Central memory CD8-positive, alpha-beta T cell (primary cell): Measurements from ENCODE around the gene TMEM94.
"Not testable (repeated sequence)": the region's sequence is repeated elsewhere in the genome, so short reads cannot be mapped to it uniquely, and the experiment has no call there.

ENCODE experiments used
- ATAC-seq: fragments of 150-1000 bp; cut with Tn5 transposase; replicated peaks from 2 replicates; pipeline ENCODE4 v1.10.0; 2022; ENCODE audit warnings: mild to moderate bottlenecking, moderate FRiP score, moderate number of reproducible peaks; ENCODE audit not compliant: poor library complexity, severe bottlenecking; ENCODE audit errors: extremely low read depth
- DNase-seq, 2 donors: peaks; one replicate each; pipeline ENCODE4 v3.0.0; 2021; ENCODE audit warnings: low spot score in 2 of 2
- H3K27ac Mint-ChIP-seq: one replicate; pipeline ENCODE4 v1.8.0; 2022; ENCODE audit warnings: low read depth, mild to moderate bottlenecking, moderate library complexity, mixed read lengths
- H3K27me3 Mint-ChIP-seq: one replicate; pipeline ENCODE4 v1.8.0; 2022; ENCODE audit warnings: mixed read lengths
- H3K36me3 Mint-ChIP-seq: one replicate; pipeline ENCODE4 v1.8.0; 2022; ENCODE audit warnings: mild to moderate bottlenecking, moderate library complexity, mixed read lengths; ENCODE audit not compliant: insufficient read depth
- H3K4me1 Mint-ChIP-seq: one replicate; pipeline ENCODE4 v1.8.0; 2022; ENCODE audit warnings: mixed read lengths
- H3K4me3 Mint-ChIP-seq: one replicate; pipeline ENCODE4 v1.8.0; 2022; ENCODE audit warnings: mild to moderate bottlenecking, moderate library complexity, mixed read lengths
- H3K9me3 Mint-ChIP-seq: one replicate; pipeline ENCODE4 v1.8.0; 2022; ENCODE audit warnings: mixed read lengths

Gene TMEM94

DNA sequence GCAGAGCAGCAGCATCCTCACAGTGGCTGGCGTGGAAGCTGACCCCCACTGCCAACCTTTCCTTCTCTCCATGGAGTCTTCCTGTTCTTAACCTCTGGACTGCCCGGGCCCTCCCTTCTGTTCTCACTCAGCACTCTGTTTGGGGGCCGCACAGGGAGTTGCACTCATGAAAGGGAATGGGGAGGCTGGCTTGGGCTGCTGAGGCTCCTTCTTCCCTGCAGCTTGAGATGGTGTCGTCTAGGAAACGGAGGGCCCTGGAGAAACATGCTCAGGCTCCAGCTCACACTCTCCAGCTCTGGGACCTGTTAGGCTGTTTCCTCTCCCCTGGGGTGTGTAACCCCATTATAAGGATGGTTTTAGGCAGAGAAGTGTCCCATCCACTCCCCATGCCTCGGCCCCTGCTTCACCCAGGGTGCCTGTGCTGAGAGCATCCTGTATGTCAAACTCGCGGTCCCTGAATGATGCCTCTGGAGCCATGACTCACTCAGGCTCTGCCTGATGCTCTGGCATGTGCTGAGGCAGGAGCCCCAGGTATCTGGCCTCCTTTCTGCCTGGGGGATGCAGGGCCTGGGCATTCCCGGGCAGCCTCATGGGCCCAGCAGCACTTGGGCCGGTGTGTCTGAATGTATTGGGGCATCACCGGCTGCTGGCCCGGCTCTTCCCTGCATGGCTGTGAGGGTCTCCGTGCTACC is 18.9 kb downstream of the TMEM94 start:
- H3K4me1 Mint-ChIP-seq = peaks cover 14% of the 10 kb centered on the region
- H3K27ac Mint-ChIP-seq = no peak overlapping the region
- no peak for DNase-seq
- H3K4me3 Mint-ChIP-seq = no peak overlapping the region
- H3K27me3 Mint-ChIP-seq = no peaks in the 10 kb centered on the region
- no peaks in the 10 kb centered on the region for H3K9me3 Mint-ChIP-seq
- peaks cover 9% of the 10 kb centered on the region for H3K36me3 Mint-ChIP-seq
- ATAC-seq = no peak

DNA sequence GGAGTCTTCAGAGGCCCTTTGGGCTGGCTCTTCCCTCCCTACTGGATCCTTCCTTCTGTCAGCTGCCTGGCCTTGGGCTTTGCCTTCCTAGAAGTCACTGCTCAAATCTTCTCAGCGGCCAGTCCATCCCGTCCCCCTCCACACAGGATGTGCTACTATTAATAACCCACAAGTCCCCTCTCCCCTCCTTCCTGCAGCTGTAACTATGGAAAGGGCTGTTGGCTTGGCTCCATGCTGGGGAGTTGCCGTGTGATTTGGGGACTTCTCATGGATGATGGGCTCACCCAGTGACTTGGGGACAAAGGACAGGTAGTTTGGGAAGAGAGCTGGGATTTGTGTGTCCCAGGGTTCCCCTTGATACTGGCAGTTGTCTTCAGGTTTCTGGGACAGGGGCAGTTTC is 19.4 kb downstream of the TMEM94 start:
- DNase-seq = no peak
- Mint-ChIP-seq H3K36me3 (peaks cover 11% of the 10 kb centered on the region), H3K27me3 (no peaks in the 10 kb centered on the region), H3K4me3 (no peak overlapping the region), H3K4me1 (peaks cover 18% of the 10 kb centered on the region), H3K9me3 (no peaks in the 10 kb centered on the region), H3K27ac (peak overlapping the region; percentile 2)
- ATAC-seq = no peak

- Mint-ChIP-seq H3K36me3 (peaks cover 8% of the 10 kb centered on the region), H3K27me3 (no peaks in the 10 kb centered on the region), H3K9me3 (no peaks in the 10 kb centered on the region), H3K4me3 (no peak overlapping the region), H3K27ac (peak overlapping the region; percentile 2), H3K4me1 (peaks cover 22% of the 10 kb centered on the region)
- ATAC-seq (no peak), DNase-seq (no peak)
Measured at GRCh38 chr17:75476271-75476671, 19.8 kb downstream of the TMEM94 start.

DNA sequence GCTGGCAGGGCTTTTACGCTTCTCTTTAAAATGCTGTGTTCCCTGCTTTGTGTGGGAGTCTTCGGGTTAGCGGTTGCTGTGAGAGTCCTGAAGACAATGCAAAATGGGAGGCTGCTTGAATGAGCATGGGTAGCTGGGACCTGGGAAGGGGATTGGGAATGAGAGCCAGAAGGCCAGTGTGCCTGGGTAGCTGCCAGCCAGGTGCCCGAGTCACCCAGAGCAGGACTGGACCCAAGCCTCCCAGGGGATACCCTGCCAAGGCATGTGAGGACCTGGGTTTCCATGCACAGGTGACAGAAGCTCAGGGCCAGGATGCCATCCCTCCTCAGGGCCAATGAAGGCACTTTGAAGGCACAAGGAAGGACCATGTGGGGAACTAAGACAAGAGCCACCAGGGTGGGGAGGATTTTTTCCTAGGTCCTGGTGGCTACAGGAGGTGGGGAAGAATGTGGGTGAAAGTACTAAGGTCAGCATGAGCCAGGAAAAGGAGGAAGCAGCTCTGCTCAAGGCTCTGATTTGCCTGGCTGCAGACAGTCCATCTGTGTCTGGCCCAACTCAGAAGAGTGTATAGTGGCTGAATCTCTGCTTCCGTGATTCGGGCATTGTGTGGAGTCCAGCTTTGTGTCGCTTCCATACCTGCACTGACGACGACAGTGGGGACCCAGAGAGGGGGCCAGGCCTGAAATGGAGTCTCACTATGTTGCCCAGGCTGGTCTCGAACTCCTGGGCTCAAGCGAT is 20.5 kb downstream of the TMEM94 start:
- H3K36me3 Mint-ChIP-seq = peaks cover 8% of the 10 kb centered on the region
- H3K9me3 Mint-ChIP-seq = no peaks in the 10 kb centered on the region
- DNase-seq (no peak), ATAC-seq (no peak)
- no peak overlapping the region for H3K4me3 Mint-ChIP-seq
- H3K4me1 Mint-ChIP-seq = peaks cover 22% of the 10 kb centered on the region
- peak overlapping the region; percentile 2 for H3K27ac Mint-ChIP-seq
- H3K27me3 Mint-ChIP-seq = no peaks in the 10 kb centered on the region

GRCh38 chr17:75477490-75477862 is 21.0 kb downstream of the TMEM94 start:
- peaks cover 20% of the 10 kb centered on the region for H3K4me1 Mint-ChIP-seq
- H3K36me3 Mint-ChIP-seq, ATAC-seq: not testable (repeated sequence)

GRCh38 chr17:75478508-75478907 is 22.1 kb downstream of the TMEM94 start:
- no peak overlapping the region for H3K27ac Mint-ChIP-seq
- no peaks in the 10 kb centered on the region for H3K9me3 Mint-ChIP-seq
- H3K4me1 Mint-ChIP-seq = peaks cover 21% of the 10 kb centered on the region
- H3K36me3 Mint-ChIP-seq = peaks cover 5% of the 10 kb centered on the region
- no peak overlapping the region for H3K4me3 Mint-ChIP-seq
- H3K27me3 Mint-ChIP-seq = no peaks in the 10 kb centered on the region
- DNase-seq = no peak
- no peak for ATAC-seq

More at GRCh38 chr17:75477490-75477862, 21.0 kb downstream of the TMEM94 start:
- H3K9me3 Mint-ChIP-seq, DNase-seq, H3K4me3 Mint-ChIP-seq, H3K27ac Mint-ChIP-seq, H3K27me3 Mint-ChIP-seq: not testable (repeated sequence)

GRCh38 chr17:75480281-75480680 is 23.8 kb downstream of the TMEM94 start:
- Mint-ChIP-seq H3K27me3 (no peaks in the 10 kb centered on the region), H3K27ac (peak overlapping the region; percentile 89), H3K4me3 (no peak overlapping the region), H3K9me3 (no peaks in the 10 kb centered on the region), H3K36me3 (peaks cover 5% of the 10 kb centered on the region), H3K4me1 (peaks cover 21% of the 10 kb centered on the region)
- ATAC-seq (no peak), DNase-seq (no peak)

DNA sequence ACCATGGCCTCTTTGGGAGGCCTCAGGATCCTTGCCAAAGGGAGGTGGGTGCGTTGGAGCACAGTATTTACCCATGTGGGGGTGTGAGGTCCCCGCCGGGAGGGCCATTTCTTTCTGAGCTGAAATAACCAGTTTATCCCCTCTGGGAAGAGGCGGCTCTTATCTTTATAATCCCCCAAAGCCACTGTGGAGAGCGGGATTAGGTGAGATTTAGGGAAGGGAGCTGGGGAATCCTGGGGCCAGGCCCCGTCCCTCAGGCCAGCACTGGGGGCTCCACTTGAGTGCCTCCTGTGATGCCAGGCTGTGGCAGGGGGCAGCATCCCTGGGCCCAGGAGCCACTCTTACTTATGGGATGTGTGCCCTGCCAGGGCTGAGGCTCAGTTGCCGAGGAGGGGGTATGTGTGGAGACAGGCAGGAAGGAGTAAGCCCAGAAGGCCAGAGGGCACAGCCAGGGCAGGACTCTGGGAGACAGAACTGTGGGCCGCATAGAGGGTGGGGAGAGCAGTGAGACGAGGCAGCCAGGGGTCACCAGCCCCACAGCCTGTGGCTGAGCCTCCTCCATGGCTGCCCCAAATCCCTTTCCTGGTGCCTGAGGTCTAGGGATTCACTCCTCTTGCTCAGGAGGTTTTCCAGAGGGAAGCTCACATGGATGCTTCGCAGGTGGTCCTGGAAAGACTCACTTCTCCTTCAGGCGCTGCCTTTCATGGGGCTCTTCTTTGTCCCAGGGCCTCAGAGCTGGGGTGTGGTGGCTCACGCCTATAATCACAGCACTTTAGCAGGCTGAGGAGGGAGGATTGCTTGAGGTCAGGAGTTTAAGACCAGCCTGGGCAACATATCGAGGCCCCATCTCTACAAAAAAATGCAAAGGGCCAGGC is 25.0 kb downstream of the TMEM94 start:
- peak overlapping the region; percentile 89 for H3K27ac Mint-ChIP-seq
- peaks cover 24% of the 10 kb centered on the region for H3K4me1 Mint-ChIP-seq
- H3K27me3 Mint-ChIP-seq = no peaks in the 10 kb centered on the region
- H3K36me3 Mint-ChIP-seq = peaks cover 5% of the 10 kb centered on the region
- no peaks in the 10 kb centered on the region for H3K9me3 Mint-ChIP-seq
- no peak overlapping the region for H3K4me3 Mint-ChIP-seq
- no peak for DNase-seq
- ATAC-seq = no peak

GRCh38 chr17:75482098-75482942 is 25.9 kb downstream of the TMEM94 start:
- Mint-ChIP-seq H3K4me1 (peaks cover 27% of the 10 kb centered on the region), H3K9me3 (no peaks in the 10 kb centered on the region), H3K36me3 (peaks cover 5% of the 10 kb centered on the region), H3K27ac (peak overlapping the region; percentile 54), H3K4me3 (no peak overlapping the region), H3K27me3 (no peaks in the 10 kb centered on the region)
- ATAC-seq (no peak), DNase-seq (no peak)

- H3K4me1 Mint-ChIP-seq = peaks cover 37% of the 10 kb centered on the region
- H3K27me3 Mint-ChIP-seq = no peaks in the 10 kb centered on the region
- no peak for DNase-seq
- ATAC-seq = no peak
- H3K4me3 Mint-ChIP-seq = no peak overlapping the region
- no peaks in the 10 kb centered on the region for H3K9me3 Mint-ChIP-seq
- peaks cover 1% of the 10 kb centered on the region for H3K36me3 Mint-ChIP-seq
- H3K27ac Mint-ChIP-seq = no peak overlapping the region
Measured at GRCh38 chr17:75485688-75486087, 29.3 kb downstream of the TMEM94 start.

DNA sequence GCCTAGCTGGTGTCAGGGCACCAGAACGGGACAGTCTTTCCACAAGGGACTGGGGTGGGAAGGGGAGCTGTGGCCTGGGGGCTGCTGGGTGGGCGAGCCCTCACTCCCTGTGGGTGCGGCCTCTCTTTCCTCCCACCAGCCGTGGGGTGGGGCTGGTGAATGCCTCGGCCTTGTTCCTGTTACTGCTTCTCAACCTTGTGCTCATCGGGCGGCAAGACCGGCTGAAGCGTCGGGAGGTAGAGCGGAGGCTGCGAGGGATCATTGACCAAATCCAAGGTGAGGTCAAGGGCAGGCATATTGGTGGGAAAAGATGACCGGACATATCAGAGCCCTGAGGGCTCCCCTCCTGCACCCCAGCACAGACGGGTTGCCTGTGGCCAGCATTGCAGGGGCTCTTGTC is 29.7 kb downstream of the TMEM94 start:
- Mint-ChIP-seq H3K36me3 (peaks cover 1% of the 10 kb centered on the region), H3K27ac (peak overlapping the region; percentile 96), H3K9me3 (no peaks in the 10 kb centered on the region), H3K4me3 (no peak overlapping the region), H3K4me1 (peaks cover 32% of the 10 kb centered on the region), H3K27me3 (no peaks in the 10 kb centered on the region)
- ATAC-seq (no peak), DNase-seq (no peak)

DNA sequence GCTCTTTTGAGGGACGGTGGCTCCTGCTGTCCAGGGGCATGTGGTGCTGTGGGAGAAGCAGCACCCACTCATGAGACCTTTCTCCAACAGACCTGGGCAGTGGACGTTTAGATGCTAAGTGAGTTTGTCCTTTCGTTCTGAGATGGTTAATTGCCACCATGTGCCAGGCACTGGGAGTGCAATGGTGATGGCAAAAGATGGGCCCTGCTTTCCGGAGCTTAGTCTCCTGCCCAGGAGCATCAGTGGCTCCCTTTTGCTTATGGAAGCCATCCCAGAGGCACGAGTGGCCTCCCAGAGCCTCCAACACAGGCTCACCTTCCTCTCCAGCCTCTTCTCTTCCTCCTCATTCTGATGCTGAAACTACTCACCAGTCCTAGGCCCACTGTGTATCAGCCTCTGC is 30.5 kb downstream of the TMEM94 start:
- Mint-ChIP-seq H3K27ac (peak overlapping the region; percentile 96), H3K36me3 (peaks cover 1% of the 10 kb centered on the region), H3K4me3 (peak overlapping the region; percentile 73), H3K27me3 (no peaks in the 10 kb centered on the region), H3K9me3 (no peaks in the 10 kb centered on the region), H3K4me1 (peaks cover 32% of the 10 kb centered on the region)
- DNase-seq (no peak), ATAC-seq (no peak)
